OCI-LY7 (cell line): ENCODE data around the gene SLC17A8. TPM values are rescaled to one million over a fixed set of nuclear protein-coding genes. Genes with fewer than 3 reads are reported as not detected.

Experiments
- BruUV-seq: library from RNA; stranded (reverse); fragments of 400-500 nt; replicated peaks from 2 replicates; lab custom pipeline; 2021; lab: Mats Ljungman, UMichigan
- CTCF ChIA-PET: fragments of 300-600 bp; sonication (Branson Sonifier 250); formaldehyde crosslinking; loops from one replicate; lab custom pipeline; 2022; ENCODE audit warnings: antibody characterized with exemption; ENCODE audit not compliant: unreplicated experiment; lab: Charles Lee
- POLR2A ChIA-PET: fragments of 300-600 bp; sonication (Branson Sonifier 250); formaldehyde crosslinking; loops from one replicate; lab custom pipeline; 2022; ENCODE audit warnings: antibody characterized with exemption; lab: Charles Lee
- DNase-seq: peaks from one replicate; pipeline ENCODE4 v3.0.0-alpha.2; 2015; ENCODE audit warnings: low spot score
- H2AFZ ChIP-seq: fragments of 200-600 bp; sonication (generic), shearing (Covaris generic); 2 replicates; pipeline ENCODE4 v1.6.1; 2014; ENCODE audit warnings: mild to moderate bottlenecking, antibody characterized with exemption, low read length, moderate library complexity
- H3K27ac ChIP-seq: fragments of 200-600 bp; sonication (generic); 2 replicates; pipeline ENCODE4 v1.5.1; 2014; ENCODE audit warnings: mixed run types, low read depth, mild to moderate bottlenecking, moderate library complexity, low read length, inconsistent platforms; ENCODE audit not compliant: poor library complexity, severe bottlenecking
- H3K36me3 ChIP-seq: fragments of 200-600 bp; sonication (generic); 2 replicates; pipeline ENCODE4 v1.6.1; 2014; ENCODE audit warnings: mild to moderate bottlenecking, antibody characterized with exemption, low read length, moderate library complexity, mixed read lengths; ENCODE audit not compliant: insufficient read depth
- H3K4me1 ChIP-seq: fragments of 200-600 bp; sonication (generic); 2 replicates; pipeline ENCODE4 v1.5.1; 2014; ENCODE audit warnings: mild to moderate bottlenecking, low read length; ENCODE audit not compliant: insufficient read depth, poor library complexity, severe bottlenecking
- H3K4me2 ChIP-seq: fragments of 200-600 bp; sonication (generic); 2 replicates; pipeline ENCODE4 v1.6.1; 2014; ENCODE audit warnings: mild to moderate bottlenecking, low read length
- H3K4me3 ChIP-seq: fragments of 200-600 bp; sonication (generic); 2 replicates; pipeline ENCODE4 v1.5.1; 2014; ENCODE audit warnings: mild to moderate bottlenecking, low read depth, low read length; ENCODE audit not compliant: poor library complexity, severe bottlenecking
- H3K79me2 ChIP-seq: fragments of 200-600 bp; sonication (generic); 2 replicates; pipeline ENCODE4 v1.6.1; 2016; ENCODE audit warnings: low read depth, mild to moderate bottlenecking, low read length, moderate library complexity, mixed read lengths; ENCODE audit not compliant: insufficient read depth
- H3K9me2 ChIP-seq: fragments of 200-600 bp; sonication (generic); 2 replicates; pipeline ENCODE4 v1.6.1; 2016; ENCODE audit warnings: mild to moderate bottlenecking, low read length, mixed read lengths; ENCODE audit not compliant: insufficient read depth
- H3K9me3 ChIP-seq: fragments of 200-600 bp; sonication (generic); 2 replicates; pipeline ENCODE4 v1.6.1; 2014; ENCODE audit warnings: mild to moderate bottlenecking, mixed run types, low read length, mixed read lengths
- H4K20me1 ChIP-seq: fragments of 200-600 bp; sonication (generic); 2 replicates; pipeline ENCODE4 v1.6.1; 2014; ENCODE audit warnings: mild to moderate bottlenecking, antibody characterized with exemption, low read length, moderate library complexity, mixed read lengths; ENCODE audit not compliant: insufficient read depth
- EZH2phosphoT487 ChIP-seq: fragments of 200-600 bp; sonication (generic); IDR thresholded peaks from 2 replicates; pipeline ENCODE4 v1.6.1; 2018; ENCODE audit warnings: low read depth, borderline replicate concordance, mild to moderate bottlenecking, mixed run types, antibody characterized with exemption, low read length, moderate library complexity, mixed read lengths
- intact Hi-C: fragments of 100-400 bp; cut with micrococcal nuclease; formaldehyde crosslinking; loops from one replicate; pipeline ENCODE4 v1.10.0; 2022; ENCODE audit not compliant: unreplicated experiment
- total RNA-seq, 2 experiments: library from RNA; depleted of rRNA in 1 of 2; stranded (reverse); fragments of >200 nt in 1 of 2; shearing (Covaris generic) in 1 of 2; gene quantifications; 2 replicates each; pipeline ENCODE4 v1.2.3, GENCODE V29; 2014 to 2022
- TF ChIP-seq, protein P1 (sequence below): fragments of 200-600 bp; sonication (generic); conservative IDR thresholded peaks from 2 replicates; pipeline ENCODE4 v1.5.1; 2014; ENCODE audit warnings: mild to moderate bottlenecking, antibody characterized with exemption, low read length, moderate library complexity, mixed read lengths

SLC17A8 gene
- total RNA-seq, 2 experiments from 2014 or later: not detected

DNA sequence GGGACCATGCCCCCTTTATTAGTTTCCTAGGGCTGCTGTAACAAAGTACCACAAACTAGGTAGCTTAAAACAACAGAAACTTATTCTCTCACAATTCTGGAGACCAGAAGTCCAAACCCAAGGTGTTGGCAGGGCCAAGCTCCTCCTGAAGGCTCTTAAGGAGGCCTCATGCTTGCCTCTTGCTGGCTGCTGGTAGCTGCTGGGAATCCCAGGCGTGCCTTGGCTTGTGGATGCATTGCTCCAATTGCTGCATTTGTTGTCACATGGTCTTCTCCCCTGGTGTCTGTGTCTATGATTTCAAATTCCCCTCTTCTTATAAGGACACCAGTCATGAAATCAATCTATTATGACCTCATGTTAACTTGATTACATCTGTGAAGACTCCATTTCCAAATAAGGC lies 11.2 kb downstream of the SLC17A8 start:
- Histone ChIP-seq H3K4me1 (no peaks in the 10 kb centered on the region), H3K4me2 (no peak overlapping the region), H3K27ac (no peak overlapping the region), H2AFZ (no peak overlapping the region), H3K9me3 (no peaks in the 10 kb centered on the region), H3K36me3 (no peaks in the 10 kb centered on the region), H4K20me1 (no peaks in the 10 kb centered on the region), H3K4me3 (no peak overlapping the region), H3K9me2 (no peaks in the 10 kb centered on the region), H3K79me2 (no peaks in the 10 kb centered on the region)
- TF ChIP-seq EZH2phosphoT487: no peak
- TF ChIP-seq, protein P1, sequence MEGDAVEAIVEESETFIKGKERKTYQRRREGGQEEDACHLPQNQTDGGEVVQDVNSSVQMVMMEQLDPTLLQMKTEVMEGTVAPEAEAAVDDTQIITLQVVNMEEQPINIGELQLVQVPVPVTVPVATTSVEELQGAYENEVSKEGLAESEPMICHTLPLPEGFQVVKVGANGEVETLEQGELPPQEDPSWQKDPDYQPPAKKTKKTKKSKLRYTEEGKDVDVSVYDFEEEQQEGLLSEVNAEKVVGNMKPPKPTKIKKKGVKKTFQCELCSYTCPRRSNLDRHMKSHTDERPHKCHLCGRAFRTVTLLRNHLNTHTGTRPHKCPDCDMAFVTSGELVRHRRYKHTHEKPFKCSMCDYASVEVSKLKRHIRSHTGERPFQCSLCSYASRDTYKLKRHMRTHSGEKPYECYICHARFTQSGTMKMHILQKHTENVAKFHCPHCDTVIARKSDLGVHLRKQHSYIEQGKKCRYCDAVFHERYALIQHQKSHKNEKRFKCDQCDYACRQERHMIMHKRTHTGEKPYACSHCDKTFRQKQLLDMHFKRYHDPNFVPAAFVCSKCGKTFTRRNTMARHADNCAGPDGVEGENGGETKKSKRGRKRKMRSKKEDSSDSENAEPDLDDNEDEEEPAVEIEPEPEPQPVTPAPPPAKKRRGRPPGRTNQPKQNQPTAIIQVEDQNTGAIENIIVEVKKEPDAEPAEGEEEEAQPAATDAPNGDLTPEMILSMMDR: no peak
- no TSS peak for BruUV-seq
- CTCF ChIA-PET: no interaction called here
- intact Hi-C loops: no loop called here
- POLR2A ChIA-PET: no interaction called here
- no peak for DNase-seq

GRCh38 chr12:100371146-100371545 lies 14.3 kb downstream of the SLC17A8 start:
- CTCF ChIA-PET: no interaction called here
- no TSS peak for BruUV-seq

More at GRCh38 chr12:100371146-100371545, 14.3 kb downstream of the SLC17A8 start:
- Histone ChIP-seq H3K27ac (no peak overlapping the region), H3K4me3 (no peak overlapping the region), H3K9me3 (no peaks in the 10 kb centered on the region), H3K4me1 (no peaks in the 10 kb centered on the region), H2AFZ (no peak overlapping the region), H4K20me1 (no peaks in the 10 kb centered on the region), H3K9me2 (no peaks in the 10 kb centered on the region), H3K79me2 (no peaks in the 10 kb centered on the region), H3K36me3 (no peaks in the 10 kb centered on the region), H3K4me2 (no peak overlapping the region)
- POLR2A ChIA-PET: interaction anchor here (0.8 kb wide), 1 partner anchor 41 kb away, joined by 3 read pairs; no protein-coding TSS in a partner anchor
- no peak for TF ChIP-seq EZH2phosphoT487
- TF ChIP-seq, protein P1: no peak
- no peak for DNase-seq
- intact Hi-C loops: no loop called here
